ENCODE data around the gene KRTAP10-12.

DNA sequence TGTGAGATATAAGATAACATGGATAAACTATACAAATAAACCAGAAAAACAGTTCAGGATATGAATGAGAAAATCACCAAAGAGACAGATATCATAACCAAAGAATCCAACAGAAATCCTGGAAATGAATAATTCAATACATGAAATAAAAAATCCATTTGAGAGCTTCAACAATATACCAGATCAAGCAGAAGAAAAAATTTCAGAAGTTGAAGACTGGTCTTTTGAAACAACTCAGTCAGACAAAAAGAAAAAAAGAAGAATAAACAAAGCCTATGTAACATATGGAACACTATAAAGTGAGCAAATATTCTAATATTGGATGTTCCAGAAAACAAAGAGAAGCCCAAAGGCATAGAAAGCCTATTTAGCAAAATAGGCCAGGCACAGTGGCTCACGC, 25.1 kb upstream of the KRTAP10-12 start:
- TF ChIP-seq, protein P1, sequence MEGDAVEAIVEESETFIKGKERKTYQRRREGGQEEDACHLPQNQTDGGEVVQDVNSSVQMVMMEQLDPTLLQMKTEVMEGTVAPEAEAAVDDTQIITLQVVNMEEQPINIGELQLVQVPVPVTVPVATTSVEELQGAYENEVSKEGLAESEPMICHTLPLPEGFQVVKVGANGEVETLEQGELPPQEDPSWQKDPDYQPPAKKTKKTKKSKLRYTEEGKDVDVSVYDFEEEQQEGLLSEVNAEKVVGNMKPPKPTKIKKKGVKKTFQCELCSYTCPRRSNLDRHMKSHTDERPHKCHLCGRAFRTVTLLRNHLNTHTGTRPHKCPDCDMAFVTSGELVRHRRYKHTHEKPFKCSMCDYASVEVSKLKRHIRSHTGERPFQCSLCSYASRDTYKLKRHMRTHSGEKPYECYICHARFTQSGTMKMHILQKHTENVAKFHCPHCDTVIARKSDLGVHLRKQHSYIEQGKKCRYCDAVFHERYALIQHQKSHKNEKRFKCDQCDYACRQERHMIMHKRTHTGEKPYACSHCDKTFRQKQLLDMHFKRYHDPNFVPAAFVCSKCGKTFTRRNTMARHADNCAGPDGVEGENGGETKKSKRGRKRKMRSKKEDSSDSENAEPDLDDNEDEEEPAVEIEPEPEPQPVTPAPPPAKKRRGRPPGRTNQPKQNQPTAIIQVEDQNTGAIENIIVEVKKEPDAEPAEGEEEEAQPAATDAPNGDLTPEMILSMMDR (conservative IDR thresholded peaks at IDR 0.05 in 1 of 2, IDR thresholded peaks at IDR 0.05 in 1 of 2; ENCODE audit: extremely low read depth in 1 of 2, insufficient read depth in 1 of 2, low read depth in 1 of 2, low read length in 2 of 2), result no peak
- TF ChIP-seq EZH2 (IDR thresholded peaks at IDR 0.05; ENCODE audit: borderline replicate concordance, low read length), result no peak

All from mammary epithelial cell (primary cell).